RCC 7860 (cell line): ENCODE data around the gene RAB3GAP1.
A peak's percentile ranks its signal among the peaks of the same experiment; 100 is the strongest.

Experiments used
- DNase-seq: peaks from one replicate; pipeline ENCODE4 v3.0.0-alpha.2; 2015; ENCODE audit warnings: low spot score
- FAIRE-seq: peaks from 2 replicates; lab custom pipeline; 2012; peaks lifted over from hg19 to GRCh38; lab: Jason Lieb, UNC

The RAB3GAP1 gene

DNA sequence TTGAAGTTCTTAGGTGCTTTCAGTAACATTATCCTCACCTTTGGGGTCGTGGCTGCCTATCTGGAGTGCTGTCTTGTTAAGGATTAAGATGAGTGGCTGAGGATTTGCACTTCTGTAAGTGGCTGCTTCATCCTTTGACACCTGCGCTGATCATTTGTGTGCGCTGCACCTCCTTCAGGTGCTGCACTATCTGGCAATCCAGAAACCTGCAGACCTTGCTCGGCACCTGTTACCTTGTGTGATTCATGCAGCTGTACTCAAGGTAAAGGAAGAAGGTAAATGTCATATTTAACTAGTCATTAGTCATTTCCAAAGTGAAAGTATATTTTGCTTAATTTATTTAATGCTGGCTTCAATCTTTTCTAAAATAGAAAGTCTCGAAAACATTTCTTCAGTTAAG, 110.3 kb downstream of the RAB3GAP1 start:
- DNase-seq (no peak), FAIRE-seq (no peak)

DNA sequence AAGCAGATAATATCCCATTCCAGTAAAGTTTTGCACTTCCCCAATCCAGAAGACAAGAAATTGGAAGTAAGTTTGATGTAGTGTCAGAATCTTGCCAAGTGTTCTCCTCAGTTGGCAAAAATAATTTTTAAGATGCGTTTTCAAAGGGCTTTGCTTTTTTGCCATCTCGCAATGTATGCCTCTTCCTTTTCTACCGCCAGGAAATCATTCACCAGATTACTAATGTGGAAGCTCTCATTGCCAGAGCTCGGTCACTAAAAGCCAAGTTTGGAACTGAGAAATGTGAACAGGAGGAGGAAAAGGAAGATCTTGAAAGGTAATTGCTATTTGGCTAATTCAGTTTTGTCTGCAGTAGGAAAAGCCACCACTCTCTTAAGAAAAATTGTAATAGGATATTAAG, 110.7 kb downstream of the RAB3GAP1 start:
- DNase-seq (no peak), FAIRE-seq (no peak)

- FAIRE-seq (no peak), DNase-seq (no peak)
Observed at GRCh38 chr2:135163306-135163705, 111.2 kb downstream of the RAB3GAP1 start.

GRCh38 chr2:135163901-135164300, 111.8 kb downstream of the RAB3GAP1 start:
- FAIRE-seq = no peak
- no peak for DNase-seq

DNA sequence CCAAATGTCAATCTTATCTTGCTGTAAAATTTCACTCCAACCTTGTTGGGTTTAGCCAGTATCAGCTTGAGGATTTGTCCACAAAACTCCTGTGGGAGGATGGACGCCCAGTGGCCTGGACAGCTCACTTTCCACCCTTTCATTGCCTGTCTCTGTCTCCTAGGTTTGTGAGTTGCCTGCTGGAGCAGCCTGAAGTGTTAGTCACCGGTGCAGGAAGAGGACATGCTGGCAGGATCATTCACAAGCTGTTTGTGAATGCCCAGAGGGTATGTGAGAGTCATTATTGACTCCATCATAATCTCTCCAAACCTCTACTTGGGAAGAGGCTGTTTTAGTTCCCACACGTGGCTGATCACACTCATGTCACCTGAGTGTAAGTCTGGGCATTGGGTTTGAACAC, 112.3 kb downstream of the RAB3GAP1 start:
- peak; percentile 45 for DNase-seq
- no peak for FAIRE-seq

DNA sequence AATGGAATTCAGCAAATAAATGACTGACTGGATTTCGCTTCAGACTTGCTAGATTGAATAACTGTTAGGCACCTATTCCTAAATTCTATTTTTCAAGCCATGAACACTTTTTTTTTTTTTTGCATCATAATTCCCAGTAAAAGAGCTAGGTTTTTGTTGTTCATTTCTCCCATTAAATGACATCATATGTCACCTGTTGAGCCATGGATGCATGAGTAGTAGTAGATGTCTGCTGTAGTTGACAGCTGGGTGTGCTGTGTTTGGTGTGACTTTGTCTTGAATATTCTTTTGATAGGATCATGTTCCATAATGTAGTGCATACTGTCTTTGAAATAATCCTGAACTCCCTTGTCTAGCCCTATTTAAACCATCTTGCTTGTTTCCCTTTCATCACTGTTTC, 115.2 kb downstream of the RAB3GAP1 start:
- DNase-seq = no peak
- no peak for FAIRE-seq

DNA sequence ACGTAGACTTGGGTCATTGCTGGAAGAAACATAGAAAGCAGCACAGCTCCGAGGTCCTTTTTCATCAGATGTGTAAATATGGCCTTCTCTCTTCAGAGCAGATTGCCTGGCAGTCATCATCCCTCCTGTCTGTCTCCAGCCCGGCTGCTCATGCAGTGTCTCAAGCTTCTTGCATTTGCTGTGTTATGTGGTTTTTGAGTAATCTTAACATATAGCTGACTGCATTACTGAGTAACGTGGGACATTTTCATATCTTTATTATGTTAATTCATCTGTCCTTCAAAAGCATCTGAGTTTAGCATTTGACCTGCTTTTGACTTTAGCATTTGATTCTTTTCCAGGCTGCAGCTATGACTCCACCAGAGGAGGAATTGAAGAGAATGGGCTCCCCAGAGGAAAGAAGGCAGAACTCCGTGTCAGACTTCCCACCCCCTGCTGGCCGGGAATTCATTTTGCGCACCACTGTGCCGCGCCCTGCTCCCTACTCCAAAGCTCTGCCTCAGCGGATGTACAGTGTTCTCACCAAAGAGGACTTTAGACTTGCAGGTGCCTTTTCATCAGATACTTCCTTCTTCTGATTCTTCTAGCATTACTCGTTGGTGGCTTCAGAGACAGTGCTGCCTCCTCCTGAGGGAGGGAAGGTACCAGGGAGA, 116.2 kb downstream of the RAB3GAP1 start:
- DNase-seq = no peak
- FAIRE-seq = no peak

DNA sequence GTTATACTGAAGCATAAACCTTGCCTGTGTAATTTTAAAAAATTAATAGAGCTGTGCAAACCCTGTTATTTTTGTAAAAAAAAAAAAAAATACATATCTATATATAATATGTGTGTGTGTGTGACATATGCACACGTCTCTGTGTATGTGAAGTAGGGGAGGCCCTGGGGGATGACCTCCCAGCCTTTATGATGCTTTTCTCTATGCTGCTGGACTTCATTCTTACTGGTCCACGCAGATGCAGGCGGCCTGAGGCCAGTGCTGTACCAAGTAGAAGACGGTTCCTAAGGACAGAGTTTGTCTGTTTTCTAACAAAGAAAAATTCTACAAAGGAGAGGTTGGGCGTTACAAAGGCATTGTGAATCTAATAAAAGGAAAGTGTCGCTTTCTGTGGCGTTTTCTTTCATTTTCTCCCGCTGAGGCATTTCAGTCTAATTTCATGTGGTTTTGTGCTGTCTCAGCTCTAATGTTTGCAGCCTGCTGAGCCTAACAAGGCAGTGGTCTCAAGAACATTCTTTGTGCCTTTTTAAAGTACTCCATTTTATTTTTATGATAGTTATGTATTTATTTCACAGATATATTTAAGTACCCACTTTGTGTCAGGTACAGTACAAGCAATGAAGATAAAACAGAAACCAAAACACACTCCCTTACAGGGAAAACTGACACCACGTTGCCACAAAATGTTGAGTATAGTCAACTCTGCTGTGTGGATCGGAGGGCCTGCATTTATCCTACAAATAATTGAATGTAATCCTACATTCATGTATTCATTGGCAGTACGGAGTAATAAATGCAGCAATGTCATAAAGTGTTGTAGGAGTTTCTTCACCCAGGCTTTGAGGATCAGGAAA, 118.0 kb downstream of the RAB3GAP1 start:
- no peak for FAIRE-seq
- no peak for DNase-seq

GRCh38 chr2:135174049-135174809, 122.1 kb downstream of the RAB3GAP1 start:
- DNase-seq (no peak), FAIRE-seq (no peak)

DNA sequence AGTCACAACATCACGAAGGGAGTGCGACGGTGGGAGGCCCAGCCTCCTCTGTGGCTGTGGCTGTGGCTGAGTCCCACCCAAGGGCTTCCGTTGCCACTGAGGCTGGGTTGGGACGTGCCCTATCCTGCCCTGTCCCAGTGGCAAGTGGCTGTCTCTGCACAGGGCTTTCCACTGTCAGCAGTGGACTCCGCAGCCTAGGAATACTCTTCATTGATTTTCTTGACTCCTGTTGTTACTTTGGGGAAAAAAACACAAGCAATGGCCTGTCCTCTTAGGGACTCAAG, 122.7 kb downstream of the RAB3GAP1 start:
- FAIRE-seq = no peak
- no peak for DNase-seq

GRCh38 chr2:135175177-135175576, 123.1 kb downstream of the RAB3GAP1 start:
- FAIRE-seq = no peak

DNA sequence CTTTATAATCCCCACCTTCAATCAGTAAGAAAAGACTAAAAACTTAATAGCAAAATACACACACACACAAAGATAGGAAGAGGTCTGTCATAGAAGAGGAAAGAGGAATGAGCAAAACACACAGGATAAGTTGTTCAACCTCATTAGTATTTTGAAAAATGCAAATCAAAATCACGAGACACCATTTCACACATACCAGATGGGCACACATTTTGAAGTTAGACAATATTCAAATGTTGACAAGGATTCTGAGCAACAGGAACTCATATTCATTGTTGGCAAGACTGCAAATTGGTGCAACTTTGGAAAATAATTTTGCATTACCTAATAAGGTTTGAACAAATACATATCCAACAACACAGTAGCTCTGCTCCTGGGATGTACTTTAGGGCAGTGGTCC, 127.6 kb downstream of the RAB3GAP1 start:
- FAIRE-seq = no peak
- DNase-seq = no peak

More at GRCh38 chr2:135175177-135175576, 123.1 kb downstream of the RAB3GAP1 start:
- DNase-seq = no peak

GRCh38 chr2:135182190-135182589, 130.1 kb downstream of the RAB3GAP1 start:
- no peak for FAIRE-seq
- no peak for DNase-seq

GRCh38 chr2:135182601-135183000, 130.5 kb downstream of the RAB3GAP1 start:
- DNase-seq = no peak
- no peak for FAIRE-seq

- FAIRE-seq = no peak
- DNase-seq = no peak
Observed at GRCh38 chr2:135183822-135184221, 131.7 kb downstream of the RAB3GAP1 start.

- FAIRE-seq (no peak), DNase-seq (no peak)
Observed at GRCh38 chr2:135186054-135186453, 134.0 kb downstream of the RAB3GAP1 start.

DNA sequence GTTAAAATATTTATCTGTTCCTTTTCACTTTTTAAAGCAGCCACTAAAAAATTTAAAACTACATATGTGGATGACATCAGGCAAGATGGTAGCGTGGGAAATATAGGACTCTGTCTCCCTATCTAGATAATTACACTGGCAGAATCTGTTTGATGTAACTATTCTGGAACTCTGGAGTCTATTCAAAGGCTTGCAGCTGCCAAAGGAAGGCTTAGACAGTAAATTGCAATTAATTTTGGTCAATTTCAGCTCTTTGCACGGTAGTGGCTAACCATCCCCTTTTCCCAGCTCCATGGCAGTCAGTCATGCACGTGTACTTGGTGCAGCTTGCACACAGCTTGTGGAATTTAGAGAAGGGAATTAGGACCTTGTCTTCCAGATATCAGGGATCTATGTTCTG, 135.2 kb downstream of the RAB3GAP1 start:
- no peak for DNase-seq

DNA sequence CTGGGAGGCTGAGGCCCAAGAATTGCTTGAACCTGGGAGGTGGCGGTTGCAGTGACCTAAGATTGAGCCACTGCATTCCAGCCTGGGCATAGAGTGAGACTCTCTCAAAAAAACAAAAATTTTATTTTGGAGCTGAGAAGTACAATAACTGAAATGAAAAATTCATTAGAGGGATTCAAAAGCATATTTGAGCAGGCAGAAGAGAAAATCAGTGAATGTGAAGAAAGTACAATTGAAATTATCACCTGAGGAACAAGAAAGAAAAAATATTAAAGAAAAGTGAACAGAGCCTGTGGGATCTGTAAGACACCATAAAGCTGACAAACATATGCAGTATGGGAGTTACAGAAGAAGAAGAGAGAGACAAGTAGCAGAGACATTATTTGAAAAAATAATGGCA, 137.1 kb downstream of the RAB3GAP1 start:
- FAIRE-seq (no peak), DNase-seq (no peak)

More for the DNA sequence above, 135.2 kb downstream of the RAB3GAP1 start:
- FAIRE-seq = no peak

DNA sequence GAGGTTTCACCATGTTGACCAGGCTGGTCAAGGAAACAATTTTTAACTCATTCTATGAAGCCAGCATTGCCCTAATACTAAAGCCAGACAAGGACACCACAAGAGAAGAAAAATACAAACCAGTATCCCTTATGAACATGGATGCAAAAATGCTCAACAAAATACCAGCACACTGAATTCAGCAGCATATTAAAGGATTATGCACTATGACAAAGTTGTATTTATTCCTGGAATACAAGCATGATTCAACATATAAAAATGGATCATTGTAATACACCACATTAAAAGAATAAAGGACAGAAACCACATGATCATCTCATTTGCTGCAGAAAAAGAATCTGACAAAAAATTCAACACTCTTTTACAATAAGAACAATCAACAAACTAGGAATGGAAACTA, 138.7 kb downstream of the RAB3GAP1 start:
- FAIRE-seq = no peak

DNA sequence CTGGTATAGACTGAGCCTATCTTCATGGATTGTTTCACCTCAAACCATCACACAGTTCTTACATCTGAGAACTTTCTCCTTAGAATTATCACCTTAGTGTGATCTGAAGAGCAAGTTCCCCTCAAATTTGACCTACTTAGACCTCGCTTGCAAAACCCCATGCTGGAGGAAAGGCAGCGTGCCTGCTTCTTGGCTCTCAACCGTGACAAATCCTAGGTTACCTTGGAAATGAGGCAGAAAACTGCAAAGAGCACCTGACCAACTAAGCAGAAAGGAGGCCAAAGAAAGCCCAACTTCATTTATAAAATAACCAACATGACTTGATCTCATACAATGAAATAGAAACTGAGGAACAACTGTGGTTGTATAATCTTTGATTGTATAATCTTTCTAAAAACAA, 146.4 kb downstream of the RAB3GAP1 start:
- FAIRE-seq (no peak), DNase-seq (no peak)

More for the DNA sequence above, 138.7 kb downstream of the RAB3GAP1 start:
- no peak for DNase-seq

DNA sequence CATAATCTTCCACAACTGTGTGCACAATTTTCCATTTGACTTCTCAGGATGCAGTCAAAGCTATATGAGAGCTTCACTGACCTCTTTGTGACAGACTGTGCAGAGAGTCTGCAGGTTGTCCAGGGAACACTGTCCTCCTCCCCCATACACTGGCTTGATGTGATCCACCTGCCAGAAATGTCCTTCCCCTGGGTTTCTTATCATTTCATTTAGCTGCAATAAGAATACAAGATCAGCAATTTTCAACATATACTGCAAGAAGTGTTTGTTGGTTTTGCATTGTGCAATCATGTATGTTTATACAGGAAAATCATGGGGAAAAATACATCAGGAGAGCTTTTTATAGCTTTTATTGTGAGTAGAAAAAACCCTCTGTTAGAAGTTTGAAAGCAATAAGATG, 150.7 kb downstream of the RAB3GAP1 start:
- FAIRE-seq (no peak), DNase-seq (no peak)

GRCh38 chr2:135203944-135204343, 151.9 kb downstream of the RAB3GAP1 start:
- no peak for DNase-seq
- no peak for FAIRE-seq
